GM20000 (cell line): ENCODE measurements around the gene AGAP3.

Experiments
- DNase-seq: peaks from one replicate; pipeline ENCODE4 v3.0.0; 2012; ENCODE audit warnings: low spot score
- CTCF ChIP-seq: IDR thresholded peaks from 2 replicates; pipeline ENCODE4 v1.5.1; 2012; ENCODE audit warnings: mild to moderate bottlenecking, control low read depth; ENCODE audit errors: extremely low read depth, missing control alignments

Gene AGAP3

GRCh38 chr7:151185762-151186639 is 99.7 kb downstream of the AGAP3 start:
- no peak for TF ChIP-seq CTCF
- DNase-seq, result no peak

- DNase-seq, result no peak
- no peak for TF ChIP-seq CTCF
Measured at GRCh38 chr7:151186640-151187408, 100.5 kb downstream of the AGAP3 start, which contains the start of gene ASB10. Gene ASB10, minus strand, starts transcription at chr7:151187250. Its CDS starts 120 bp downstream, at chr7:151187130.

- no peak for DNase-seq
- TF ChIP-seq CTCF, result no peak
Measured at GRCh38 chr7:151187409-151188251, 101.4 kb downstream of the AGAP3 start.

- no peak for TF ChIP-seq CTCF
- DNase-seq, result no peak
Measured at GRCh38 chr7:151188252-151188542, 101.9 kb downstream of the AGAP3 start.

- no peak for DNase-seq
- no peak for TF ChIP-seq CTCF
Measured at GRCh38 chr7:151189038-151189437, 102.8 kb downstream of the AGAP3 start.

GRCh38 chr7:151191544-151191943 is 105.3 kb downstream of the AGAP3 start:
- TF ChIP-seq CTCF, result no peak
- DNase-seq, result no peak

GRCh38 chr7:151192002-151192539 is 105.8 kb downstream of the AGAP3 start:
- TF ChIP-seq CTCF, result no peak
- no peak for DNase-seq
